Activated CD4-positive, alpha-beta memory T cell treated with anti-CD3 and anti-CD28 coated beads, Interleukin-2, amount 10 ng/mL, durations not matched to agents 7 days and 5 days (primary cell): ENCODE measurements around the gene RAB43. TPM values are rescaled to one million over a fixed set of nuclear protein-coding genes. Genes with fewer than 3 reads are reported as not detected.
"Not testable (repeated sequence)": the region's sequence is repeated elsewhere in the genome, so short reads cannot be mapped to it uniquely, and the experiment has no call there.

Experiments
- CTCF ChIA-PET: fragments of 350-600 bp; sonication (Branson Sonifier 250); formaldehyde crosslinking; loops from one replicate; lab custom pipeline; 2021; ENCODE audit warnings: antibody characterized with exemption, inconsistent platforms; lab: Charles Lee
- POLR2A ChIA-PET: fragments of 350-600 bp; sonication (Branson Sonifier 250); formaldehyde crosslinking; loops from one replicate; lab custom pipeline; 2021; ENCODE audit warnings: antibody characterized with exemption; lab: Charles Lee
- DNase-seq: peaks from one replicate; pipeline ENCODE4 v3.0.0-alpha.2; 2020
- H3K27ac Mint-ChIP-seq: one replicate; pipeline ENCODE4 v1.8.0; 2021; ENCODE audit warnings: mild to moderate bottlenecking, mixed read lengths
- H3K27me3 Mint-ChIP-seq: one replicate; pipeline ENCODE4 v1.8.0; 2021; ENCODE audit warnings: mixed read lengths
- H3K36me3 Mint-ChIP-seq: one replicate; pipeline ENCODE4 v1.8.0; 2021; ENCODE audit warnings: low read depth, mixed read lengths
- H3K4me1 Mint-ChIP-seq: one replicate; pipeline ENCODE4 v1.8.0; 2021; ENCODE audit warnings: mixed read lengths
- H3K4me3 Mint-ChIP-seq: one replicate; pipeline ENCODE4 v1.8.0; 2021; ENCODE audit warnings: mild to moderate bottlenecking, mixed read lengths
- H3K9me3 Mint-ChIP-seq: one replicate; pipeline ENCODE4 v1.8.0; 2021; ENCODE audit warnings: mixed read lengths
- total RNA-seq, 2 experiments: library from RNA; stranded (reverse); gene quantifications; one replicate each; pipeline ENCODE4 v1.2.3, GENCODE V29; 2021

The RAB43 gene
- total RNA-seq, 2 experiments from 2014 or later: 46.3 to 48.1 TPM

- H3K27me3 Mint-ChIP-seq, H3K4me1 Mint-ChIP-seq, H3K27ac Mint-ChIP-seq, H3K9me3 Mint-ChIP-seq, DNase-seq, H3K4me3 Mint-ChIP-seq: not testable (repeated sequence)
- H3K36me3 Mint-ChIP-seq: peaks cover 44% of the 10 kb centered on the region
- CTCF ChIA-PET: interaction anchor here (1.3 to 2.2 kb wide), 5 partner anchors 18 to 166 kb away, joined by 4 to 7 read pairs (median 7); no protein-coding TSS in a partner anchor
- POLR2A ChIA-PET: interaction anchor here (0.9 to 1.1 kb wide), 2 partner anchors 9 to 14 kb away, joined by 3 read pairs; partner anchors contain the start of gene RAB43
Measured at GRCh38 chr3:129136275-129136674, 14.7 kb upstream of the RAB43 start.

DNA sequence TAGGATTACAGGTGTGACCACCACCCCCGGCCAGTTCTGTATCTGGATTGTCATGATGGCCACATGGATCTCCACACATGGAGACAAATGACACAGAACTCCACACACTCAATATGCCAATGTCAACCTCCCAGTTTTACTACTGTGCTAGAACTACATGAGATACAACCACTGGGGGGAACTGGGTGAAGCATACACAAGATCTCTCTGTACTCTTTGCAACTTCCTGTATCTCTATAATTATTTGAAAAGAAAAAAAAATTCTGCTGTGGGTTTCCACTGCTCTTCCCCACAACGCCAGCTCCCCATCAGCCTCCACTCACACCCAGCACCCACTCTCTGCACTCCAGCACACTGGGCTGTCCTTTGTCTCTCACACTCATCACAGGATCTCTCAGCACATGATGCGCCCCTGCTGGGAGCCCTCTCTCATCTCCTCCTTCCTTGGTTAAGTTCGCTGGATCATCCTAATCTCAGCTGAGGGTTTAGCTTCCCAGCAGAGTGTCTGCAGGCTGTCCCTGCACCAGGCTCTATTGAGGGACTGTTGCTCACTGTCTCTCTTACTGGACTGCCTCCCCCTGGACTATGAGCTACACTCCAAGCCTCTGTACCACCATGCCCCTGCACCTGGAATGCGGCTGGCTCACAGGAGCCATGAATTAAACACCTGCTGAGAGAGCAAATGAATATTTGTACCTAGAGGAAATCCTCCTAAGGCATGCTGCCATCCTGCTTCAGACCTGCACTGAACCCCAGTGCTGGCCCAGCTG lies 10.7 kb upstream of the RAB43 start:
- CTCF ChIA-PET: interaction anchor here (0.9 to 1.5 kb wide), 2 partner anchors 20 to 114 kb away, joined by 3 read pairs; no protein-coding TSS in a partner anchor
- no peak for DNase-seq
- peaks cover 44% of the 10 kb centered on the region for H3K36me3 Mint-ChIP-seq
- no peaks in the 10 kb centered on the region for H3K9me3 Mint-ChIP-seq
- POLR2A ChIA-PET: interaction anchor here (0.5 to 5.4 kb wide), 3 partner anchors 9 to 23 kb away, joined by 3 to 29 read pairs (median 6); partner anchors contain the start of gene RAB43
- no peak overlapping the region for H3K4me3 Mint-ChIP-seq
- H3K27me3 Mint-ChIP-seq: no peaks in the 10 kb centered on the region
- H3K27ac Mint-ChIP-seq: no peak overlapping the region
- no peaks in the 10 kb centered on the region for H3K4me1 Mint-ChIP-seq

DNA sequence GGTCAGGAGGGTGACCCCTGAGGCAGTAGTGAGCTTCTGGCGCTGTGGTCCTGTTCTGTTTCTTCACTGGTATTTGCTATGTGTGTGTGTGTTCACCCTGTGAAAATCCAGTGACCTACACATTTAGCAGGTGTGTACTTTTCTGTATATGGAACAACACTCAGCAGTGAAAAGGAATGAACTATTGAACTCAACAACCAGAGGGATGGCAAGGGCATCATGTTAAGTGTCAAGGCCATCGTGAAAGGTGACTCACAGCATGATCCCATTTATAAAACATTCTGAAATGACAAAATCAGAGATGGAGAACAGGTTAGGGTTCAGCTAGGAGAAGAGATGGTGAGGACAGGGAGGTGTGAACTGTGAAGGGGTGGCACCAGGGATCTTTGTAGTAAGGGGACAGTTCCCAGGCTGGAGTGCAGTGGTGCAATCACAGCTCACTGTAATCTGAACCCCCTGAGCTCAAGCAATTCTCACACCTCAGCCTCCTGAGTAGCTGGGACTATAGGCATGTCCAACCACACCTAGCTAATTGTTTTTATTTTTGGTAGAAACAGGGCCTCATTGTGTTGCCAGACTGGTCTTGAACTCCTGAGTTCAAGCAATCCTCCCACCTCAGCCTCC lies 10.0 kb upstream of the RAB43 start:
- ChIA-PET CTCF (interaction anchor here (1.5 kb wide), 2 partner anchors 78 to 114 kb away, joined by 3 read pairs; no protein-coding TSS in a partner anchor), POLR2A (interaction anchor here (1.8 to 5.4 kb wide), 2 partner anchors 8 to 11 kb away, joined by 6 to 29 read pairs; partner anchors contain the start of gene RAB43)
- no peak overlapping the region for H3K27ac Mint-ChIP-seq
- DNase-seq: no peak
- peaks cover 2% of the 10 kb centered on the region for H3K4me1 Mint-ChIP-seq
- H3K4me3 Mint-ChIP-seq: no peak overlapping the region
- H3K36me3 Mint-ChIP-seq: peaks cover 45% of the 10 kb centered on the region
- H3K27me3 Mint-ChIP-seq: no peaks in the 10 kb centered on the region
- no peaks in the 10 kb centered on the region for H3K9me3 Mint-ChIP-seq

DNA sequence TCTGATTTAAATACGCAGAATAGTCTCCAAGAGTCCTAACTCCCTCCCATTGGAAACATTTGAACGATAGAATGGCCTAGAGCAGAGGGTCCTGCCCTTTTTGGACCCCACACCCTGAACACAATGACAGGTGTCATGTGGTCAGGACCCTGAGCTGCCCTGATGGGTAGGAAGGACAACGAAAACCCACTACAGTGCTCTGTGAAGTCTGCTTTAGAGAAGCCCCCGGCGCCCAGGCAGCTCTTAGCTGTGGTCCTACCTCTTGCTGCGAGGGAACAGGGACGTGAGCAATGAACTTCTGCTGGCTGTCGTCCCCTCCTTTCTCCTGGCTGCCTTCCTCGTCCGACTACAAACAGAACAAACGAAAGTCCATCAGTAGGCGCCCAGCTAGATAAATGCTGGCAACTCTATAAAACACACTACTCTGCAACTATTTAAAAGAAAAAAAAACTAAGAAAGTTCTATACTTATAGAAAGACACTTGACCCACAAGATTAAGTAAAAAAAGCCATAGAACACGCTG lies 8.7 kb upstream of the RAB43 start:
- Mint-ChIP-seq H3K27ac (no peak overlapping the region), H3K36me3 (peaks cover 45% of the 10 kb centered on the region), H3K4me1 (peaks cover 2% of the 10 kb centered on the region), H3K9me3 (no peaks in the 10 kb centered on the region), H3K4me3 (no peak overlapping the region), H3K27me3 (no peaks in the 10 kb centered on the region)
- ChIA-PET CTCF (interaction anchor here (1.5 kb wide), 1 partner anchor 77 kb away, joined by 3 read pairs; no protein-coding TSS in a partner anchor), POLR2A (interaction anchor here (5.4 kb wide), 1 partner anchor 10 kb away, joined by 29 read pairs; the partner anchor contains the start of gene RAB43)
- DNase-seq: no peak

DNA sequence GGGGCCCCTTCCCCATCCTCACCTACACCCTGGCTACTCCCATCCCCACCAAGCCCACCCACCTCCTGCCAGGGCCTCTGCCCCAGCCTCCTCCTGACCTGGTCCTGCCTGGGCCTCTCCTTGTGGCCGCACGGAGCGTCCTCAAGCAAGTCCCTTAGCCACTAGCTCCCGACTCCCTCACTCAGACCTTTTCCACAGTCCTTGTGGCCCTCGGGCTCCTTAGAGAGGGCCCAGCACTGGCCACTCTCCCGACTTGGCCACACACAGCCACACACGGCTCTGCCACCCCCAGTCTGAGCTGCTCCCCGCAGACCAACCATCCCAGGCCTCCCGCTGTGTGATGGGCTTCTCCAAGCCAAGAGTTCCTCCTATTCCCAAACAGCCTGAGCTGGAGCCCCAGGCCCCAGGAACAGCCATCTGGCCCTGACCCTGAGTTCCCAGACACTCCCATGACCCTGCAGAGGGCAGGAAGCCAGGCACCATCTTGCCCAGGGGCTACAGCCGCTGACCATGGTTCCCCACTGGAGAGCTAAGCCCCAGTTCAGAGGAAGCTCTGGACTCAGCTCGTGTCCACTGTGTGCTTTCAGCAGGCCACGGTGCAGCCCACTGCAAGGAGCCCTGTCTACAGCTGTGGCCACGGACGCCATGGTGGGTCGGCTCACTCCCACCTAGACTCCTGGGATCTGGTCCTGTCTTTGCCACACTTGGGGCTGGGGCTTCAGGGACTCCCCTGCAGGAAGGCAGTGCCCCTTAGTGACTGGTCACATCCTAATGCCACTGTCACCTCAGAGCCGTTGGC lies 7.0 kb upstream of the RAB43 start:
- DNase-seq: no peak
- no peaks in the 10 kb centered on the region for H3K9me3 Mint-ChIP-seq
- no peak overlapping the region for H3K4me3 Mint-ChIP-seq
- ChIA-PET POLR2A (interaction anchor here (1.1 to 2.2 kb wide), 4 partner anchors 8 to 55 kb away, joined by 3 to 7 read pairs (median 4); partner anchors contain the start of gene CNBP), CTCF (no interaction called here)
- no peak overlapping the region for H3K27ac Mint-ChIP-seq
- no peaks in the 10 kb centered on the region for H3K27me3 Mint-ChIP-seq
- peaks cover 31% of the 10 kb centered on the region for H3K36me3 Mint-ChIP-seq
- peaks cover 5% of the 10 kb centered on the region for H3K4me1 Mint-ChIP-seq

GRCh38 chr3:129126726-129127280 lies 5.2 kb upstream of the RAB43 start:
- no peak overlapping the region for H3K27ac Mint-ChIP-seq
- CTCF ChIA-PET: no interaction called here
- H3K4me1 Mint-ChIP-seq: peaks cover 20% of the 10 kb centered on the region
- H3K36me3 Mint-ChIP-seq: peaks cover 16% of the 10 kb centered on the region
- no peak for DNase-seq
- POLR2A ChIA-PET: interaction anchor here (1.2 to 2.2 kb wide), 2 partner anchors 9 to 56 kb away, joined by 3 to 7 read pairs; partner anchors contain the start of gene CNBP
- H3K9me3 Mint-ChIP-seq: no peaks in the 10 kb centered on the region
- no peaks in the 10 kb centered on the region for H3K27me3 Mint-ChIP-seq
- H3K4me3 Mint-ChIP-seq: no peak overlapping the region

- H3K9me3 Mint-ChIP-seq: no peaks in the 10 kb centered on the region
- peaks cover 22% of the 10 kb centered on the region for H3K36me3 Mint-ChIP-seq
- DNase-seq: no peak
- CTCF ChIA-PET: interaction anchor here (0.9 to 1.5 kb wide), 4 partner anchors 70 to 153 kb away, joined by 3 to 5 read pairs (median 4); no protein-coding TSS in a partner anchor
- no peaks in the 10 kb centered on the region for H3K27me3 Mint-ChIP-seq
- no peak overlapping the region for H3K4me3 Mint-ChIP-seq
- POLR2A ChIA-PET: interaction anchor here (1.1 to 8.4 kb wide), 10 partner anchors 8 to 318 kb away, joined by 4 to 111 read pairs (median 44); partner anchors contain the start of genes CNBP and COPG1
- peaks cover 28% of the 10 kb centered on the region for H3K4me1 Mint-ChIP-seq
- H3K27ac Mint-ChIP-seq: peak overlapping the region; percentile 18
Measured at GRCh38 chr3:129123314-129124060, 1.9 kb upstream of the RAB43 start.

GRCh38 chr3:129122412-129123011 lies 908 bp upstream of the RAB43 start:
- DNase-seq: no peak

GRCh38 chr3:129121016-129121791 lies 400 bp downstream of the RAB43 start:
- Mint-ChIP-seq H3K27me3 (no peaks in the 10 kb centered on the region), H3K9me3 (no peaks in the 10 kb centered on the region), H3K4me1 (peaks cover 48% of the 10 kb centered on the region), H3K27ac (peak overlapping the region; percentile 96), H3K36me3 (peaks cover 39% of the 10 kb centered on the region), H3K4me3 (peak overlapping the region; percentile 91)
- peak; percentile 60 for DNase-seq
- POLR2A ChIA-PET: interaction anchor here (0.7 to 8.4 kb wide), 35 partner anchors 8 to 470 kb away, joined by 3 to 111 read pairs (median 5); partner anchors contain the start of genes ACAD9, CNBP, COPG1 and HMCES
- CTCF ChIA-PET: interaction anchor here (0.8 to 5.0 kb wide), 16 partner anchors 53 to 504 kb away, joined by 3 to 63 read pairs (median 4); partner anchors contain the start of genes COPG1 and RAB7A

More at GRCh38 chr3:129122412-129123011, 908 bp upstream of the RAB43 start:
- peaks cover 37% of the 10 kb centered on the region for H3K4me1 Mint-ChIP-seq
- H3K36me3 Mint-ChIP-seq: peaks cover 31% of the 10 kb centered on the region
- ChIA-PET CTCF (interaction anchor here (0.9 to 5.0 kb wide), 9 partner anchors 11 to 152 kb away, joined by 3 to 63 read pairs (median 4); no protein-coding TSS in a partner anchor), POLR2A (interaction anchor here (0.9 to 8.4 kb wide), 17 partner anchors 9 to 319 kb away, joined by 3 to 111 read pairs (median 27); partner anchors contain the start of genes ACAD9, CNBP, COPG1 and HMCES)
- H3K9me3 Mint-ChIP-seq: no peaks in the 10 kb centered on the region
- no peaks in the 10 kb centered on the region for H3K27me3 Mint-ChIP-seq
- peak overlapping the region; percentile 56 for H3K4me3 Mint-ChIP-seq
- peak overlapping the region; percentile 66 for H3K27ac Mint-ChIP-seq
